GM23338 (cell line): Measurements from ENCODE around the gene PPIA. TPM values are rescaled to one million over a fixed set of nuclear protein-coding genes. Genes with fewer than 3 reads are reported as not detected.

Experiments used
- ATAC-seq: fragments of 200-7000 bp; cut with Tn5 transposase; 3 replicates; pipeline ENCODE4 v1.9.1; 2020
- DNase-seq: peaks from one replicate; pipeline ENCODE4 v3.0.0-alpha.2; 2015; ENCODE audit warnings: low spot score
- H2AFZ ChIP-seq: fragments of 200-600 bp; sonication (generic); 2 replicates; pipeline ENCODE4 v1.8.0; 2016; ENCODE audit warnings: antibody characterized with exemption, mild to moderate bottlenecking, moderate library complexity
- H3F3A ChIP-seq: fragments of 200-600 bp; sonication (generic); replicated peaks from 2 replicates; pipeline ENCODE4 v1.8.0; 2017; ENCODE audit warnings: antibody characterized with exemption, mixed run types, low read depth
- H3K27ac ChIP-seq: fragments of 200-600 bp; sonication (generic); 2 replicates; pipeline ENCODE4 v1.6.1; 2016; ENCODE audit warnings: low read depth
- H3K27me3 ChIP-seq: fragments of 200-600 bp; sonication (generic); 2 replicates; pipeline ENCODE4 v1.8.0; 2016; ENCODE audit warnings: mild to moderate bottlenecking, mixed run types, moderate library complexity; ENCODE audit not compliant: insufficient read depth
- H3K36me3 ChIP-seq: fragments of 200-600 bp; sonication (generic); 2 replicates; pipeline ENCODE4 v1.8.0; 2016; ENCODE audit warnings: mild to moderate bottlenecking; ENCODE audit not compliant: insufficient read depth
- H3K4me1 ChIP-seq: fragments of 200-600 bp; sonication (generic); 2 replicates; pipeline ENCODE4 v1.8.0; 2016; ENCODE audit warnings: mild to moderate bottlenecking, moderate library complexity; ENCODE audit not compliant: insufficient read depth
- H3K4me2 ChIP-seq: fragments of 200-600 bp; sonication (generic); 2 replicates; pipeline ENCODE4 v1.7.1; 2017; ENCODE audit warnings: mixed run types
- H3K4me3 ChIP-seq: fragments of 200-600 bp; sonication (generic); 2 replicates; pipeline ENCODE4 v1.6.1; 2016; ENCODE audit warnings: mixed run types
- H3K79me2 ChIP-seq: fragments of 200-600 bp; sonication (generic); replicated peaks from 2 replicates; pipeline ENCODE4 v1.8.0; 2017; ENCODE audit warnings: mild to moderate bottlenecking; ENCODE audit not compliant: insufficient read depth
- H3K9me2 ChIP-seq: fragments of 200-600 bp; sonication (generic); 2 replicates; pipeline ENCODE4 v1.8.0; 2017; ENCODE audit not compliant: insufficient read depth
- H4K20me1 ChIP-seq: fragments of 200-600 bp; sonication (generic); replicated peaks from 2 replicates; pipeline ENCODE4 v1.8.0; 2017; ENCODE audit warnings: mild to moderate bottlenecking; ENCODE audit not compliant: insufficient read depth
- H3K27ac Mint-ChIP-seq: 2 replicates; pipeline ENCODE4 v1.8.0; 2020; ENCODE audit warnings: inconsistent platforms, mild to moderate bottlenecking, moderate library complexity, mixed read lengths
- H3K27me3 Mint-ChIP-seq: 3 replicates; pipeline ENCODE4 v1.8.0; 2022; ENCODE audit warnings: low read depth, mild to moderate bottlenecking, moderate library complexity, mixed read lengths, inconsistent platforms; ENCODE audit not compliant: insufficient read depth, poor library complexity
- H3K36me3 Mint-ChIP-seq: 3 replicates; pipeline ENCODE4 v1.8.0; 2021; ENCODE audit warnings: low read depth, mild to moderate bottlenecking, inconsistent platforms, moderate library complexity, mixed read lengths
- H3K4me1 Mint-ChIP-seq: 3 replicates; pipeline ENCODE4 v1.8.0; 2020; ENCODE audit warnings: mild to moderate bottlenecking, inconsistent platforms, mixed read lengths
- H3K4me3 Mint-ChIP-seq: 3 replicates; pipeline ENCODE4 v1.8.0; 2021; ENCODE audit warnings: moderate library complexity, mild to moderate bottlenecking, inconsistent platforms, mixed read lengths
- H3K9me3 Mint-ChIP-seq: 3 replicates; pipeline ENCODE4 v1.8.0; 2020; ENCODE audit warnings: moderate library complexity, mild to moderate bottlenecking, inconsistent platforms, mixed read lengths
- CREB1 ChIP-seq: fragments of 250-450 bp; sonication (Bioruptor Pico); IDR thresholded peaks from 2 replicates; pipeline ENCODE4 v1.5.0; 2020; ENCODE audit warnings: low read depth, mild to moderate bottlenecking, moderate library complexity
- CTCF ChIP-seq, 2 experiments: fragments of 200-600 bp in 1 of 2; sonication (generic) in 1 of 2; conservative IDR thresholded peaks; 2 replicates each; pipeline versions ENCODE4 v1.5.1 to v1.6.1; 2016 to 2017; ENCODE audit warnings: antibody characterized with exemption in 2 of 2, low read depth in 2 of 2, mild to moderate bottlenecking in 2 of 2, moderate library complexity in 1 of 2
- ETS1 ChIP-seq: IDR thresholded peaks from 2 replicates; pipeline ENCODE4 v1.6.1; 2016; ENCODE audit warnings: antibody characterized with exemption
- EZH2 ChIP-seq: fragments of 200-600 bp; sonication (generic); IDR thresholded peaks from one replicate; pipeline ENCODE4 v1.8.0; 2017; ENCODE audit warnings: antibody characterized with exemption, mild to moderate bottlenecking, low read depth; ENCODE audit not compliant: unreplicated experiment
- EZH2phosphoT487 ChIP-seq: fragments of 200-600 bp; sonication (generic); IDR thresholded peaks from one replicate; pipeline ENCODE4 v1.8.1; 2018; ENCODE audit warnings: antibody characterized with exemption; ENCODE audit not compliant: unreplicated experiment
- NANOG ChIP-seq: IDR thresholded peaks from 2 replicates; pipeline ENCODE4 v1.6.1; 2016; ENCODE audit warnings: antibody characterized with exemption, borderline replicate concordance
- POLR2AphosphoS5 ChIP-seq: IDR thresholded peaks from 2 replicates; pipeline ENCODE4 v1.6.1; 2016; ENCODE audit warnings: antibody characterized with exemption, low read depth
- STAT1 ChIP-seq: IDR thresholded peaks from one replicate; pipeline ENCODE4 v1.6.1; 2016; ENCODE audit warnings: antibody characterized with exemption; ENCODE audit not compliant: unreplicated experiment
- ZNF114 ChIP-seq: fragments of 250-450 bp; sonication (Bioruptor Pico); IDR thresholded peaks from 2 replicates; pipeline ENCODE4 v1.5.0; 2020; ENCODE audit warnings: mild to moderate bottlenecking, moderate library complexity
- ZNF331 ChIP-seq: fragments of 250-450 bp; sonication (Bioruptor Pico); IDR thresholded peaks from 2 replicates; pipeline ENCODE4 v1.5.0; 2020; ENCODE audit warnings: low read depth, mild to moderate bottlenecking, moderate library complexity
- polyA plus RNA-seq: library from polyadenylated mRNA; unstranded; fragments of >200 nt; fragmentation: Nextera tagmentation; extraction: Ambion mirVana; gene quantifications from 2 replicates; pipeline ENCODE4 v1.2.1, GENCODE V29; 2016
- total RNA-seq: library from RNA; depleted of rRNA; stranded (reverse); fragments of >200 nt; shearing (Covaris generic); gene quantifications from 2 replicates; pipeline ENCODE4 v1.2.3, GENCODE V29; 2014
- TF ChIP-seq, protein P1 (sequence below): fragments of 250-450 bp; sonication (Bioruptor Pico); IDR thresholded peaks from 2 replicates; pipeline ENCODE4 v1.5.0; 2020; ENCODE audit warnings: mild to moderate bottlenecking, moderate library complexity

PPIA gene
- total and polyA plus RNA-seq, 2 experiments from 2014 or later, result 4,367 to 6,524 TPM

- peak; percentile 96 for TF ChIP-seq POLR2AphosphoS5
- no peak for TF ChIP-seq NANOG
- peak; percentile 91 for TF ChIP-seq CREB1 (CRISPR knock-in tag)
- no peak for TF ChIP-seq ETS1
- TF ChIP-seq EZH2phosphoT487, result no peak
- no peak for TF ChIP-seq ZNF331 (CRISPR knock-in tag)
Observed at GRCh38 chr7:44847920-44848634, 51.6 kb downstream of the PPIA start, which contains the start of gene H2AZ2 (continued).

DNA sequence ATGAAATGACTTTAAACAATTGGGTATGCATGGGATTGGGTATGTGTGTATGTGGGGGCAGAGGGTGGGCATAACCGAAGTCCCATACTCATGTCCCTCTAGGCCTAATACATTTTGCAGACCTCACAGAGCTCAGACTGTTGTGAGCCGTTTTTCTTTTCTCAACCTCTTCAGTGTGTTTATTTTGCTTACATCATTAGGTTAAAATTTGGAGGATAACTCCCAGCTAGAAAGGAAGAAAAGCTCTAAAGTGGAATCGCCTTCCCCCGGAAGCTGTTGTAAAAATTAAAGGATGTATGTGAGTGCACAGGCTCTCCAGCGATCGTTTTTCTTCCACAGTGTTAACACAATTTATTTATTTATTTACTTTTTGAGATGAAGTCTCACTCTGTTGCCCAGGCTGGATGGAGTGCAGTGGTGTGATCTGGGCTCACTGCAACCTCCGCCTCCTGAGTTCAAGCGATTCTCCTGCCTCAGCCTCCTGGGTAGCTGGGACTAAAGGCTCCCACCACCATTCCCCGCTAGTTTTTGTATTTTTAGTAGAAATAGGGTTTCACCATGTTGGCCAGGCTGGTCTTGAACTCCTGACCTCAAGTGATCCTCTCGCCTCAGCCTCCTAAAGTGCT is 52.9 kb downstream of the PPIA start:
- Histone ChIP-seq H3K9me2 (no peaks in the 10 kb centered on the region), H3K4me2 (peak overlapping the region; percentile 83), H3K36me3 (no peaks in the 10 kb centered on the region), H3K27ac (peak overlapping the region; percentile 97), H3K27me3 (no peaks in the 10 kb centered on the region), H3K4me1 (peaks cover 10% of the 10 kb centered on the region; the same call in 1 of the 2 replicates), H2AFZ (no peak overlapping the region), H3K4me3 (peak overlapping the region; percentile 66), H3K79me2 (peaks cover 38% of the 10 kb centered on the region), H4K20me1 (peaks cover 17% of the 10 kb centered on the region), H3F3A (peaks cover 11% of the 10 kb centered on the region)
- H3K27me3 Mint-ChIP-seq, result peaks cover 6% of the 10 kb centered on the region
- no peak for ATAC-seq
- H3K36me3 Mint-ChIP-seq, result no peaks in the 10 kb centered on the region; the same call in 2 of the 3 replicates
- peaks cover 13% of the 10 kb centered on the region for H3K4me1 Mint-ChIP-seq
- no peaks in the 10 kb centered on the region; the same call in 1 of the 3 replicates for H3K9me3 Mint-ChIP-seq
- H3K4me3 Mint-ChIP-seq, result peak overlapping the region; percentile 95
- peak overlapping the region; percentile 100 for H3K27ac Mint-ChIP-seq
- no peak for DNase-seq
- TF ChIP-seq EZH2 (no peak), EZH2phosphoT487 (no peak), CTCF (conservative IDR thresholded peaks at IDR 0.05; ENCODE audit: low read depth in 2 of 2) (no peak), ZNF114 (CRISPR knock-in tag) (no peak), ETS1 (no peak), NANOG (no peak), POLR2AphosphoS5 (no peak), STAT1 (no peak), ZNF331 (CRISPR knock-in tag) (no peak)
- TF ChIP-seq, protein P1, sequence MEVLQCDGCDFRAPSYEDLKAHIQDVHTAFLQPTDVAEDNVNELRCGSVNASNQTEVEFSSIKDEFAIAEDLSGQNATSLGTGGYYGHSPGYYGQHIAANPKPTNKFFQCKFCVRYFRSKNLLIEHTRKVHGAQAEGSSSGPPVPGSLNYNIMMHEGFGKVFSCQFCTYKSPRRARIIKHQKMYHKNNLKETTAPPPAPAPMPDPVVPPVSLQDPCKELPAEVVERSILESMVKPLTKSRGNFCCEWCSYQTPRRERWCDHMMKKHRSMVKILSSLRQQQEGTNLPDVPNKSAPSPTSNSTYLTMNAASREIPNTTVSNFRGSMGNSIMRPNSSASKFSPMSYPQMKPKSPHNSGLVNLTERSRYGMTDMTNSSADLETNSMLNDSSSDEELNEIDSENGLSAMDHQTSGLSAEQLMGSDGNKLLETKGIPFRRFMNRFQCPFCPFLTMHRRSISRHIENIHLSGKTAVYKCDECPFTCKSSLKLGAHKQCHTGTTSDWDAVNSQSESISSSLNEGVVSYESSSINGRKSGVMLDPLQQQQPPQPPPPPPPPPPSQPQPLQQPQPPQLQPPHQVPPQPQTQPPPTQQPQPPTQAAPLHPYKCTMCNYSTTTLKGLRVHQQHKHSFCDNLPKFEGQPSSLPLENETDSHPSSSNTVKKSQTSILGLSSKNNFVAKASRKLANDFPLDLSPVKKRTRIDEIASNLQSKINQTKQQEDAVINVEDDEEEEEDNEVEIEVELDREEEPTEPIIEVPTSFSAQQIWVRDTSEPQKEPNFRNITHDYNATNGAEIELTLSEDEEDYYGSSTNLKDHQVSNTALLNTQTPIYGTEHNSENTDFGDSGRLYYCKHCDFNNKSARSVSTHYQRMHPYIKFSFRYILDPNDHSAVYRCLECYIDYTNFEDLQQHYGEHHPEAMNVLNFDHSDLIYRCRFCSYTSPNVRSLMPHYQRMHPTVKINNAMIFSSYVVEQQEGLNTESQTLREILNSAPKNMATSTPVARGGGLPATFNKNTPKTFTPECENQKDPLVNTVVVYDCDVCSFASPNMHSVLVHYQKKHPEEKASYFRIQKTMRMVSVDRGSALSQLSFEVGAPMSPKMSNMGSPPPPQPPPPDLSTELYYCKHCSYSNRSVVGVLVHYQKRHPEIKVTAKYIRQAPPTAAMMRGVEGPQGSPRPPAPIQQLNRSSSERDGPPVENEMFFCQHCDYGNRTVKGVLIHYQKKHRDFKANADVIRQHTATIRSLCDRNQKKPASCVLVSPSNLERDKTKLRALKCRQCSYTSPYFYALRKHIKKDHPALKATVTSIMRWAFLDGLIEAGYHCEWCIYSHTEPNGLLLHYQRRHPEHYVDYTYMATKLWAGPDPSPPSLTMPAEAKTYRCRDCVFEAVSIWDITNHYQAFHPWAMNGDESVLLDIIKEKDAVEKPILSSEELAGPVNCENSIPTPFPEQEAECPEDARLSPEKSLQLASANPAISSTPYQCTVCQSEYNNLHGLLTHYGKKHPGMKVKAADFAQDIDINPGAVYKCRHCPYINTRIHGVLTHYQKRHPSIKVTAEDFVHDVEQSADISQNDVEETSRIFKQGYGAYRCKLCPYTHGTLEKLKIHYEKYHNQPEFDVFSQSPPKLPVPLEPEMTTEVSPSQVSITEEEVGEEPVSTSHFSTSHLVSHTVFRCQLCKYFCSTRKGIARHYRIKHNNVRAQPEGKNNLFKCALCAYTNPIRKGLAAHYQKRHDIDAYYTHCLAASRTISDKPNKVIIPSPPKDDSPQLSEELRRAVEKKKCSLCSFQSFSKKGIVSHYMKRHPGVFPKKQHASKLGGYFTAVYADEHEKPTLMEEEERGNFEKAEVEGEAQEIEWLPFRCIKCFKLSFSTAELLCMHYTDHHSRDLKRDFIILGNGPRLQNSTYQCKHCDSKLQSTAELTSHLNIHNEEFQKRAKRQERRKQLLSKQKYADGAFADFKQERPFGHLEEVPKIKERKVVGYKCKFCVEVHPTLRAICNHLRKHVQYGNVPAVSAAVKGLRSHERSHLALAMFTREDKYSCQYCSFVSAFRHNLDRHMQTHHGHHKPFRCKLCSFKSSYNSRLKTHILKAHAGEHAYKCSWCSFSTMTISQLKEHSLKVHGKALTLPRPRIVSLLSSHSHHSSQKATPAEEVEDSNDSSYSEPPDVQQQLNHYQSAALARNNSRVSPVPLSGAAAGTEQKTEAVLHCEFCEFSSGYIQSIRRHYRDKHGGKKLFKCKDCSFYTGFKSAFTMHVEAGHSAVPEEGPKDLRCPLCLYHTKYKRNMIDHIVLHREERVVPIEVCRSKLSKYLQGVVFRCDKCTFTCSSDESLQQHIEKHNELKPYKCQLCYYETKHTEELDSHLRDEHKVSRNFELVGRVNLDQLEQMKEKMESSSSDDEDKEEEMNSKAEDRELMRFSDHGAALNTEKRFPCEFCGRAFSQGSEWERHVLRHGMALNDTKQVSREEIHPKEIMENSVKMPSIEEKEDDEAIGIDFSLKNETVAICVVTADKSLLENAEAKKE, result no peak
